NOMO-1 treated with dmso at 0.1 percent for 144 hours (cell line): Measurements from ENCODE around the gene CLIC6.

ENCODE experiments used
- DNase-seq: peaks from one replicate; lab custom pipeline; 2025; ENCODE audit not compliant: unreplicated experiment; lab: John Stamatoyannopoulos, UW

The CLIC6 gene

GRCh38 chr21:34764715-34765284, 96.0 kb downstream of the CLIC6 start:
- no peak for DNase-seq

- DNase-seq, result no peak
These were observed 96.8 kb downstream of the CLIC6 start for GRCh38 chr21:34765619-34766018.

GRCh38 chr21:34766862-34767261, 98.1 kb downstream of the CLIC6 start:
- no peak for DNase-seq
